Activated CD8-positive, alpha-beta memory T cell treated with anti-CD3 and anti-CD28 coated beads, Interleukin-2, amount 50 U/mL, for 1 hour (primary cell): ENCODE results near the gene SRC.

ENCODE experiments used
- DNase-seq: peaks from one replicate; pipeline ENCODE4 v3.0.0-alpha.2; 2020; ENCODE audit errors: extremely low read depth

SRC gene

DNA sequence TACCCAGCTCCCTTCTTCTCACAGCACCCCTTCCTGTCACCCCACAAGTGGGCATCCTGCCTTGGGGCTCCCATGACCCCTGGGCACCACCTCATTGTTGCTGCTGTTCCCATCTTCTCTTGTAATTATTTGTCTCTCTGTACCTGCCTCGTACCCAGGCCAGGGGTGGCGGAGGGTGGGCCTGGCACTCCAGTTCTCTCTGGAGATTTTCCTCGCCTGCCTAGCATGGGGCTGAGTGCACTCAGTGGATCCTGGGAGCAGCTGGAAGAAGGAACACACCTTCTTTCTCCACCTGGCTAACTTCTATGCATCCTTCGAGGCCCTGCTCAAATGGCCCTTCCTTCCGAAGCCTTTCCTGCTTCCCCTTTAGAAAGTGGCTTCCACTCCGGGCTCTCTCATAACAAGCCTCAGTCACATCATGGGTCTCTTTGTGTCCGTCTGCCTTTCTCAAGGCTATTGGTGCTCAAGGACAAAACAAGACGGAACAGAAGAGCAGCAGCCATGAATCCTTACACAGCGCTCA lies 79.2 kb downstream of the SRC start:
- no peak for DNase-seq

DNA sequence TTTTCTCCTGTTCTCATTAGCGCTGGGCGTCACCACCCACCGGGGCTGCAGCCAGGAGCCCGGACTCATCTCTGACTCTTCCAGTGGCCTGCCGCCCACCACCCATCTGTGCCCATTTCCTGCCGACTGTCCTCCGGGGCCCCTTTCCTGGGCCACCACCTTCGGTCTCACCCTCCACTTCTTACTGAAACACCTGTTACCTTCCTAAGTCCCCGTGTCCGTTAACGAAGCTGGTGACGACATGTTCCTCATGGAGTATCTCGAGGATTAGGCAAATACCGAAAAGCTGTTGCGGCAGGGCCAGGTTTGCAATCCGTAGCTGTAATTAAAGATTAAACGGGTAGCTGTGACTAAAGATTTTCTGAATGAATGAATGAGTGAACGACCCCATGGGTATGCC lies 80.2 kb downstream of the SRC start:
- no peak for DNase-seq

DNA sequence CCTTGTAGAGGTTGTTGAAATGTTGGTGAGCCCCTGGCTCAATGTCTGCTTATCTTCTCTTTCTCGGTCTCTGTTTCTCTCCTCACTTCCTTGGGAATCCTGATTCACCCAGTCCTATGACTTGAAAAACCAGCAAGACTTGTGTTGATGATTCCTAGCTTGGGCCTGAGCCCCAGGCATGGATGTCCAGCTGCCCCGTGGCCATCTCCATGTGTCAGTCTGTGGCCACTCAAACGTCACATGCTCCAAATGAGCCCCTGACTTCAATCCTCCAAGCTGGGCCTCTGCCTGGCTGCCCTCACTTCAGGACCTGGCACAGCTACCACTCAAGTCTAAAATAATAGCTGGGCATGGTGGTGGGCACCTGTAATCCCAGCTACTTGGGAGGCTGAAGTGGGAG lies 81.0 kb downstream of the SRC start:
- DNase-seq = no peak

DNA sequence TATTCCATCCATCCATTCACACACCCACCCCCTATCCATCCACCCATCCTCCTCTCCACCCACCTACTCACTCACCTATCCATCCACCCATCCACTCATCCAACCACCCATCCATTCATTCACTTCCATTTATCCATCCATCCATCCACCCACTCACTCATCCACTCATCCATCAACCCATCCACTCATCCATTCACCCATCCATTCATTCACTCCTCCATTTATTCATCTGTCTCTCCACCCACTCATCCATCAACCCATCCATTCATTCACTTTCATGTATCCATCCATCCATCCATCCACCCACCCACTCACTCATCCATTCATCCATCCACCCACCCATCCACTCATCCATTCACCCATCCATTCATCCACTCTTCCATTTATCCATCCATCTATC lies 84.1 kb downstream of the SRC start:
- DNase-seq = no peak

DNA sequence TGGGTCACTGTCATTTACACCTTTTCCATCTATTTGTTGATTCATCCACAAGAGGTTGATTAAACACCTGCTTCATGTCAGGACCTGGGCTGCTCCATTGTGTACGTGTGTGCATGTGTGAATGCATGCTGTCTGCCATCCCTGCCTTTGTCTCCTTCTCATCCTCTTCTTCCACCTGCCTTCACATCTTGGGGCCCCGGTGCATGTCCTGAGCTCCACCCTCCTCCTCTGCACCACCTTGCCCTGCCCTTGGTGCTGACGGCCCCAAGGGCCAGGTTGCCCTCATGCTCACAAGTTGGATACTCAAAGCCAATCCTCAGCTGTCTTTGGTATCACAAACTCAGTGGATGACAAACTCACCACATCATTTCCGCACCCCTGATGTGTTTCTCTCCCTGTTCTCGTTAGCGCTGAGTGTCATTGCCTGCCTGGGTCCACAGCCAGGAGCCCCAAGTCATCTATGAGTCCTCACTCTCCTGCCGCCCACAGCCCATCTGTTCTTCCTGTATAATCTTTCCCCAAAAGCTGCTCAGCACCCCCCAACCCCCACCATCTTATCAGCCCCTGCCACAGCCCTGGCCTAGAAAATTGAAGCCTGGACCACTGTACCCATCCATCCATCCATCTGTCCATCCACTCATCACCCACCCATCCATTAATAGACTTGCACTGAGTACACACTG lies 85.0 kb downstream of the SRC start:
- no peak for DNase-seq

DNA sequence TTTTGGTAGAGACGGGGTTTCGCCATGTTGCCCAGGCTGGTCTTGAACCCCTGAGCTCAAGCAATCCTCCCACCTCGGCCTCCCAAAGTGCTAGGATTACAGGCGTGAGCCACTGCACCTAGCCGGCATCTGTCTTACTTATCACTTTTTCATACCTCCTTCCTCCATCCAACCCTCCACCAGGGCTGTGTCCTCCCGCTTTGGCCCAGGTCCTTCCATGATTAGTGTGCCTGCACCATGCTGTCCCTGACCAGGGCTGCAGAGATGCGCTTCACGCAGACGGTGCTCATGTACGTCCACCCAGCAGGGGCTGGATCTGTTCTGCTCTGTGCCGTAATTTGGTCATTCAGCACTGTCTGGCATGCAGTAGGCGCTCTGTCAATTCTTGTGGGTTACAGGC lies 85.8 kb downstream of the SRC start:
- no peak for DNase-seq

DNA sequence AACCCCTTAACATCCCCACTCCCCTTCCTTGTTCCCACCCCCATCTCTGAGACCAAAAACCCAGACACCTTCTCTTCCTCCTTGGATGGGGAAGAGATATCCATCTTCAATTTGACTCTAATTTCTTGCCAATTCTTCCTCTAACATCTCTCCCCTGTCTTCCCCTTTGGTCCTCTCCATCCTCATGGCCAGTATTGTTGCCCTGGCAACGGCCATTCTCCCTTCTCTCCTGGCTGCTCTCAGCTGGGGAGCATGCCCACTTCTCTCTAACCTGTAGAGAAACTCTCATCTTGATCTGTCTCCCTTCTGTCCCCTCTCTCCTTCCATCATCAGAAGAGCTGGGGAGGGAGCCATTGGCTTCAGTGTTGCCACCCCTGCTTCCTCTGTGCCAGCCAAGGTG lies 86.7 kb downstream of the SRC start:
- DNase-seq = no peak

DNA sequence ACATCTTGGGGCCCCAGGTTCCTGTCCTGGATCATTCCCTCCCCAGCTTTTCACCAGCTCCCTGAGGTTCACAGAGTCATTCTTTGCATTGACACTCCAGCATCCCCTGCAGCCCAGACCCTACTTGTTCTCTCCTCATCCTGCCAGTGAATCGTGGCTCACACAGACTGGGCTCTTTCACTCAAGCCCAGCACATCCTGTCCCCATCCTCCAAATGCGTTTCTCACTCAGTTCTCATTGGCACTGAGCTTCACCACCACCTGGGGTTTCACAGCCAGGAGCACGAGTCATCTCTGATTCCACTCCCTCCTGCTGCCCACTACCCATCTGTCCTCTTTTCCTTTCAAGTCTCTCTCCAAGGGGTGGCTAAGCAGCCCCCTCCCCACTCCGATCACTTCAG lies 89.7 kb downstream of the SRC start:
- no peak for DNase-seq

DNA sequence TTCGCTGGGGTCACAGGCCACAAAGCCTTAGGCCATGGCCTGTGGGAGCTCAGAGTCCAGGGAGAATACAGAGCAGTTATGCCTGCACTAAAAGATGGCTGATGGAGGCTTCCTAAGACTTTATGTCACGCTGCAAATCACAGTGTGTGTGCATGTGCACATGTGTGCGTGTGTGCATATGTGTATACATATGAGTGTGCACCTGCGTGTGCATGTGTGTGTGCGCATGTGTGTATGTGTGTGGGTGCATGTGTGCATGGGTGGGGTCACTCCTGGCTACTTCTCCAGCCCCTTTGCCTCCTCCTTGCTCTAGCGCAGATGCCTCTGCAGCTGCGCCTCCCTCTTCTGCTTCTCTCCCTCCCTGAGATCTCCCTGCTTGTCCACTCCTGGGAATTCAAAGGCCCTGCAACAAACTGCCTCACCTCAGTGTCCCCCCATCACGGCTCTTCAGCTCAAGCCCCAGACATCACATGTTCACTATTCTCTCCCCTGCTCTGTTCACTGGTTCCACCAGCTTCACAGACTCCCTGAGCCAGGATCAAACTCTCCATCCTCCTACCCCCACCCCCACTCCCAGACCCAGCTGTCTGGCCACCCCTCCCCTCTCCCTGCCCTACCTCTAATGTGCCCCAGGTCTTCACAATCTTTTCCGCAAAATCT lies 90.7 kb downstream of the SRC start:
- no peak for DNase-seq

DNA sequence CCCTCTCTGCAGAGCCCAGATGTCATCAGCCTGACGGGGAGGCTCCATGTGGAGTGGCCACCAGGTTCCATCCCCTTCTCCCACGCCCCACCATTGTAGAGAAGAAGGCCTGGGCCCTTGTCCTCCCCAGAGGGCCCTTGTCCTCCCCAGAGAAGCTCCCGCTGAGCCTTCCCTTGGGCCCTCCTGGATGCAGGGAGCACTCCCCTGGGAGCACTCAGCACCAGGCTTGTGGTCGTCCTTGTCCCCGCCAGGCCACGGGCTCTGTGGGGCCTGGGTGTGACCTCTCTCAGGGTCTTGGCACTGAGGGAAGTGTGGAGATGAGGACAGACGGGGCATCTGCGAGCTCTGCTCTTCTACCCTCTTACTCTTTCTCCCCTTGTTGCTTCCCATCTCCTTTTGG lies 91.7 kb downstream of the SRC start:
- no peak for DNase-seq

DNA sequence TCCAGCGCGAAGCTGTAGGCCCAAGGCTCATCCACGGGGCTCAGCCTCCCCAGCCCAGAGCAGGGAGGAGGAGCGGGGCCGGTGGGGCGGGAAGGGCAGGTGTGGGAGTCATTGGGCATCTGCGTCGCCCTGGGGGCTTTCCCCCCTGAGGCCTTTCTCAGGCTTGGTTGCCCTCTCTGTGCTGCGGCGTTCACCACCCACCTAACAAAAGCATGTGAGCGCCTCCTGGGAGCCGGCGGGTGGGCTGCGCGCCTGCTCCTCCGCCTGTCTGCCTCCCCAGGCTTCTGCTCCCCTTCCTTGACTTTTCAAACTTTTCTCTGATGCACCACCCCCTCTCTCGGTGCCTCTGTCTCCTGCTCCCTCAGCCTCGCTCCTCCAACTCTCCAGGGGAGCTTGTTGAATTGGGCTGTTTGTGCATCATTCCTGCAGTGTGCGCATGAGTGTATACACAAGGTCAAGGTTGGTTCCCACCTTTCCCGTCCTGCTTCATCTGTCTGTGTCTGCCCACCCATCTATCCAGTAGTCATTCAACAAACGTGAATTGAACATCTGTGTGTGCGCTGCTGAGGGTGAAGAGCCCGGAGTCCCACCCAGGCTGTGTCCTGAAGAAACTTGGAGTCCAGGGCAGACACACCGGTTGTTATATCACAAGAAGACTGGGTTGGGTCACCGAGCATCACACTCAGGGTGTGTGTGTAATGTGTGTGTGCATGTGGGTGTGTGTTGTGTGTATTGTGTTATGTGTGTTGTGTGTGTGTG lies 92.7 kb downstream of the SRC start:
- DNase-seq = no peak

DNA sequence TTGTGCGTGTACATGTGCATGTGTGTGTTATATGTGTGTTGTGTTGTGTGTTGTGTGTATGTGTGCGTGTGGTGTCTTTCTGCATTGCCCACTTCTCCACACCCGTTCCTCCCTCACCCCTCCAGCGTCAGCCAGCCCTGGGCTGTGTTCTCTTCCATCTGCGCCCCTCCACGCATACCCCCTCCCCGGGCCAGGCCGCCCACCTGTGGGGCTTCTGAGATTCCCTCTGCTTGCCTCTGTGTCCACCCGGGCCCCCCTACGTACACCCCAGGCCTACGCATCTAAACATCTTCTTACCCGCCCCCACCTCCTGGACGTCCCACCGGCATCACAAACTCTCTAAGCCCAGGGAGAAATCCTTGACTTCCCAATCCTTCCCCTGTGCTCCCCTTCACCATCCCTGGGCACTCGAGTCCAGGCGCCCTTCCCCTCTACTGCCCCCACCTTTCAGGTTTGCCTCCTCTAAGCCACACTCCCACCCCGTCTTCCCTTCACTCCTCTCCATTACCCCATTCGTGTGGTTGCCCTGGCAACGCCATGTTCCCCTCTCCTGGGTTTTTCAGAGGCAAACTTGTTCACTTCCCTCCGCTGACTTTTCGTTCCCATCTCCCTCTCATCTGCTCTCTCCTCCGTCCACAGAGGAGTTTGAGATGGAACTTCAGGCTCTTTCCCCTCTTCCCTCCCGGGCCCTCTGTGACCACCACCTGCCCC lies 93.4 kb downstream of the SRC start:
- no peak for DNase-seq

DNA sequence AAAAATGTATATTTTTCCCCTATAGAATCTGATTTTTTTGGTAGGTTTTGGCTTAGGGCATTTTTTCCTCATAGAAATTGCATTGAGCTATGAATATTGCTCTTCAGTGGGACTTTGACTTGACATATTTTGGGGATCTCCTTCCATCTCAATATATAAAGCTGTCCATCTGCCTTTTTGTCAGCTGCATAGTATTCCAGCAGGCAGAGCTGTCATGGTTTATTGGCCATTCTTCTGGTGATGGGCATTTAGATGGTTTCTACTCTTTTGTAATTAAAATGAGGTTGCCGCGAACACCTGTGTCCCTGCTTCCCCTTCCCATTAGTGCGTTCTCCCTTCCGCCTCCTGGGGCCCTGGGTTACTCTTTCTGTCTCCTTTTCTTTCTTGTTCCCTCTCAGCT lies 95.1 kb downstream of the SRC start:
- DNase-seq = no peak

DNA sequence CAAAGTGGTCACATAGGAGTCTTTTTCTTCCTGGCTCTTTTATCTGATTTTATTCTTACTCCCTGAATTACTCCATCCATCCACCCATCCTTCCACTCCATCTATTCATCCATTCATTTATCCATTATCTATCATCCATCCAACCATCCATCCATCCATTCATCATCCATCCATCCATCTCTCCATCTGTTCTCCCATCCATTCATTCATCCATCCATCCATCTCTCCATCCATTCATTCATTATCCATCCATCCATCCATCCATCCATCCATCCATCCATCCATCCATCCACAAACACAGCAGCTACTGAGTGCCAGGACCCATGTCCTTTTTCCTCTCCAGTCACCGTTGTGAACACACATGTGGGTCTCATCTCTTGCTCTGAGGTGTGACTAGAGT lies 96.6 kb downstream of the SRC start:
- no peak for DNase-seq

DNA sequence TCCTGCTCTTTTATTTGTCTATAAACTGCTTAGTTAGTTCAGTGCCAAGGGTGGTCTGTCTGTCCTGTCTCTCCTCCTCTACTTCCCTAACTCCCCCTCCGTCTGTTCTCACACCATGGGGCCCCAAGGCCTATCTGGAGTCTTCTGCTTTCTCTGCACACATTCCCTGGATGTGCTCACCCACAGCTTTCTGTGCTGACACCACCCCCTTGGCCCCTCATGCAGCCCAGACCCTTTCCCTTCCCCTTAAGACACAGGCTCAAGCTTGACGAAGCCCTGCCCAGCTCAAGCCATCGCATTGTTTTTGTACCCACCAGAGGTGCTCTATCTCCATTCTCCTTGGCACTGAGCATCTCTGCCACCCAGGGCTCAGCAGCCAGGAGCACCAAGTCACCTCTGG lies 97.0 kb downstream of the SRC start:
- DNase-seq = no peak

DNA sequence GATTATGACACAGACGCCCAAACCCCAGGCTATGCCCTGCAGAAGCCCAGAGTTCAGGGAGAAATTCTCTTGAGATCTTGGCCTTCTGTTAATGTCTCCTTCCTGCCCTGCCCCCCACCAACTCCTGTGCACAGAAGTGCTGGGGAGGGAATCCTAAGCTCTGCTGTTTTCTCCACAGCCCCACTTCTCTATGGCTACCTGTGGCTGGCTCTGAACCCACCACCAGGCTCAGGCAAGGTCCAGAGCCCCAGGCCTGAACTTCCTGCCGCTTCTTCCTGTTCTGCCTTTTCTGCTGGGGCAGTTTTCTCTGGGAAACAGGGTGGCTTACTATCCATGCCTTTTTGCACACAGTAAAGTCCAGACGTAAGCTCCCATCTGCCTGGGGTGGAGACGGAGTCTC lies 97.7 kb downstream of the SRC start:
- DNase-seq = no peak

DNA sequence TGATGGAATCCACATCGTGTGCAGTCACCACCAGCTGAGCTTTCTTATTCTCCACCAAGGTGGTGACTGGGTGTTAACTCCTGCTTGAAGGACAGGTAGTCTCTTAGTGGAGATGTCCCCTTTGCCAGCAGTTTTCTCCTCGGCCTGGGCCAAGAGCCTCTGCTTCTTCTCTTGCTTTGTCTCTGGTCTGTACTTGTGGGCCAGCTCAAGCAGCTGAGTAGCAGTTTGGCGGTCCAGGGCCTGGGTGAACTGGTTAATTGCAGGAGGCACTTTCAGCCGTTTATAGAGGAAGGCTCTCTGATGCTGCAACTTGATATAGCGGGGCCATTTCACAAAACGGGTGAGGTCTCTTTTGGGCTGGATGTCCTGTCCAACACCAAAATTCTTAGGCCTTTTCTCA lies 99.1 kb downstream of the SRC start:
- no peak for DNase-seq

DNA sequence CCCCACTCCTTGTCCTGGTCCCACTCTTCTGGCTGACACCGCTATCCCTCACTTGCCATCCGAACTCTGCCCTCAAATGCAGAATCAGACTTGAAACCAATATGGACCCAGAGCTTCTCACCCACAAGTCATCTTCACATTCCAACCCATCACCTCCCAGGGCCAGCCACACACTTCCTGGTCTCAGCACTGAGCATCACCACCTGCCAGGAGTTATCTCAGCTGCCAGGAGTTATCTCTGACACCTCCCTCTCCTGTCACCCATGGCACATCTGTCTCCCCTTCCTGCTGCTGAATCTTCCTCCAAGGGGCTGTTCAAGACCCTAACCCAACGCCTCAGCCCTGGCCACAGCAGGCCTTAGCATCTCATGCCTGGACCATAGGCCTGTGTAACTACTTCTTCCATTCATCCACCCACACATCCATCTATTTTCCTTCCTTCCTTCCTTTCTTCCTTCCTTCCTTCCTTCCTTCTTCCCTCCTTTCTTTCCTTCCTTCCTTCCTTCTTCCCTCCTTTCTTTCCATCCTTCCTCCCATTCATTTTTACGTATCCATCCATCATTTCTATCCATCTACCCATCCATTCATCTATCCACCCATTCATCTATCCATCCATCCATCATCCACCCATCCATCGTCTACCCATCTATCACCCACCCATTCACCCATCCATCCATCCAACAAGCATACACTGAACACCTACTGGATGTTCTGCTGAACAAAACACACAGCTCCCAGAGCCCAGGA lies 100.5 kb downstream of the SRC start:
- no peak for DNase-seq

DNA sequence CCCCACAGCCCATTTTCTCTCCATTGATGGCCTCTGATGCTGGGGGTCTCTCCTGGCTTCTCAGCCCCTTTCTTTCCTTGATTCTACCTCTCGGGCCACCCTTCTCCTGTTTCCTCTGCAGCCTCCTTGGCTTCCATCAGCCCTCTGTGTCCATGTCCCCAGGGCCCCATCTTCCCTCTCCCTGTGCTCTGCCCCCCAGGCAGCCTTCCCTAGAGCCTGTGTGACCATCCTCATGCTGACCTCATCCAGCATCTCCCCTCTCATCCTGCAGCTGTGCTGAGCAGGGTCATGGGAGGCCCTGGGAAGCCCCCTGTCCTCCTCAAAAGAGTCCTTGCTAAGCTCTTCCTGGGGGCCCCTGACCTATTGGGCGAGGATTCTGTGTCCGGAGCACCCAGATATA lies 101.7 kb downstream of the SRC start:
- DNase-seq = no peak

DNA sequence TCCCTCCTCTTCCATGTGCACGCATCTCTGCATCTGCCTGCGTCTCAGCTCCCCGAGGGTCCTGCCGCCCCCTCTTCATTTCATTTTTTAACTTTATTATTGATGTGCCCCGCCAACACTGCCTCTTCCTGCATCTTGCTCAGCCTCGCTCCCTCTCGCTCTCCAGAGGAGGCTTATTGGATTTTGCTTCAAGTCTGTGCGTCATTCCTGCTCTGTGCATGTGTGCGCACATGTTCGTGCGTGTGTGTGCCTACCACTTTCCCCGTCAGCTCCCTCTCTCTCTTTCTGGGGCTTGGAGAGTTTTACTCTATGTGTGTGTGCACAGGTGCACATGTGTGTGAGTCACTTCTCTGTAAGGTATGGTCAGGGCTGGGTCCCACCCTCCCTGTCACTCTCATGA lies 103.3 kb downstream of the SRC start:
- no peak for DNase-seq

DNA sequence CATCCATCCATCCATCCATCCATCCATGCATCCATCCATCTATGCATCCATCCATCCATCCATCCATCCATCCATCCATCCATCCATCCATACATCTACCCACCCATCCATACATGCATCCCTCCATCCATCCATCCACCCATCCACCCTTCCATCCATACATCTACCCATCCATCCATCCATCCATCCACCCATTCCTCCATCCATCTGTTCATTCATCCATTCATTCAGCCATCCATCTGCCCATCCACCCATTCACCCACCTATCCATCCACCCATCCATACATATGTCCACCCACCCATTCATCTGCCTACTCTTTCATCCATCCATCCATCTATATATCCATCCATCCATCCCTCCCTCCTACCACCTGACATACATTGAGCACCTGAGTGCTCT lies 104.4 kb downstream of the SRC start:
- no peak for DNase-seq

DNA sequence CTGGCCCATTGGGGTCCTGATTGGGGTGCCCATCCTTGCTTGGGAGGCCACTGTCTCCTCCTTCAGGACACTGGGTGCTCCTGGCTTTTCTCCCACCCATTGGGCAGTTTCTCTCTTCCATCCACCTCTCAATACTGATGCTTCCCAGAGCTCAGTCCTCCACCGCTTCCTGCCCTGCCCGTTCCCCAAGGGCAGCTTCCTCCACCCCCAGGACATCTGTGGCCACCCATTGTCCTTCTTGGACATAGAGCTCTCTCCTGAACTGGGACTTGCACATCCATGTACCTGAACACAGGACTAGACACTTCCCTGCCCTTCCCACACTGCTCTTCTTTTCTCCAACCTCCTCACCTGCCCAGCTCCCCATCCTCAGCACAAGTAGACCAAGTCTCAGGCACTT lies 105.7 kb downstream of the SRC start:
- DNase-seq = no peak
